H9 (cell line): ENCODE measurements around the gene ASTN2. TPM values are rescaled to one million over a fixed set of nuclear protein-coding genes. Genes with fewer than 3 reads are reported as not detected.

Experiments
- DNase-seq: peaks from one replicate; pipeline ENCODE4 v3.0.0-alpha.2; 2017
- H2AFZ ChIP-seq: one replicate; pipeline ENCODE4 v1.6.1; 2013; ENCODE audit warnings: mild to moderate bottlenecking, low read length, control low read depth, moderate library complexity
- H2AK5ac ChIP-seq: 2 replicates; pipeline ENCODE4 v1.6.1; 2013; ENCODE audit warnings: low read length, control low read depth, mixed read lengths; ENCODE audit not compliant: insufficient read length
- H2BK120ac ChIP-seq: one replicate; pipeline ENCODE4 v1.6.1; 2013; ENCODE audit warnings: low read depth, mild to moderate bottlenecking, low read length, control low read depth, inconsistent platforms; ENCODE audit not compliant: poor library complexity, severe bottlenecking
- H2BK12ac ChIP-seq: 2 replicates; pipeline ENCODE4 v1.6.1; 2013; ENCODE audit warnings: low read length, control low read depth, mixed read lengths, low read depth; ENCODE audit not compliant: insufficient read length
- H2BK15ac ChIP-seq: 2 replicates; pipeline ENCODE4 v1.6.1; 2013; ENCODE audit warnings: low read depth, low read length, control low read depth
- H2BK20ac ChIP-seq: one replicate; pipeline ENCODE4 v1.6.1; 2013; ENCODE audit warnings: low read depth, mild to moderate bottlenecking, low read length, control low read depth, inconsistent platforms; ENCODE audit not compliant: poor library complexity, severe bottlenecking
- H2BK5ac ChIP-seq: 2 replicates; pipeline ENCODE4 v1.6.1; 2013; ENCODE audit warnings: low read length, control low read depth, mixed read lengths; ENCODE audit not compliant: insufficient read length
- H3K14ac ChIP-seq: 2 replicates; pipeline ENCODE4 v1.6.1; 2013; ENCODE audit warnings: low read length, control low read depth; ENCODE audit not compliant: insufficient read depth
- H3K18ac ChIP-seq: 2 replicates; pipeline ENCODE4 v1.6.1; 2013; ENCODE audit warnings: low read depth, mild to moderate bottlenecking, mixed read lengths, low read length, control low read depth; ENCODE audit not compliant: insufficient read length
- H3K23ac ChIP-seq: 2 replicates; pipeline ENCODE4 v1.6.1; 2013; ENCODE audit warnings: low read length, control low read depth, mixed read lengths, low read depth; ENCODE audit not compliant: insufficient read length
- H3K23me2 ChIP-seq: 2 replicates; pipeline ENCODE4 v1.6.1; 2013; ENCODE audit warnings: low read depth, mild to moderate bottlenecking, mixed read lengths, low read length, control low read depth; ENCODE audit not compliant: insufficient read length, poor library complexity, severe bottlenecking
- H3K27ac ChIP-seq: 2 replicates; pipeline ENCODE4 v1.5.1; 2013; ENCODE audit warnings: low read length, control low read depth, mixed read lengths, low read depth; ENCODE audit not compliant: insufficient read length
- H3K27me3 ChIP-seq: 2 replicates; pipeline ENCODE4 v1.6.1; 2013; ENCODE audit warnings: low read length, control low read depth, inconsistent platforms; ENCODE audit not compliant: insufficient read depth
- H3K4ac ChIP-seq: 2 replicates; pipeline ENCODE4 v1.6.1; 2013; ENCODE audit warnings: low read depth, mild to moderate bottlenecking, control low read depth, inconsistent platforms, low read length, moderate library complexity
- H3K4me1 ChIP-seq: 2 replicates; pipeline ENCODE4 v1.6.1; 2013; ENCODE audit warnings: low read length, control low read depth, inconsistent platforms; ENCODE audit not compliant: insufficient read depth
- H3K4me2 ChIP-seq: 2 replicates; pipeline ENCODE4 v1.6.1; 2013; ENCODE audit warnings: low read length, control low read depth, mixed read lengths; ENCODE audit not compliant: insufficient read length, insufficient read depth
- H3K56ac ChIP-seq: 2 replicates; pipeline ENCODE4 v1.6.1; 2013; ENCODE audit warnings: low read depth, mild to moderate bottlenecking, mixed read lengths, low read length, control low read depth; ENCODE audit not compliant: insufficient read length
- H3K79me1 ChIP-seq: 2 replicates; pipeline ENCODE4 v1.6.1; 2013; ENCODE audit warnings: low read depth, mild to moderate bottlenecking, moderate library complexity, low read length, control low read depth, inconsistent platforms; ENCODE audit not compliant: insufficient read depth, poor library complexity, severe bottlenecking
- H3K79me2 ChIP-seq: 2 replicates; pipeline ENCODE4 v1.6.1; 2013; ENCODE audit warnings: low read length, control low read depth, inconsistent platforms; ENCODE audit not compliant: insufficient read depth
- H3K9ac ChIP-seq: 2 replicates; pipeline ENCODE4 v1.6.1; 2013; ENCODE audit warnings: low read length, control low read depth, mixed read lengths; ENCODE audit not compliant: insufficient read length; ENCODE audit errors: extremely low read depth
- H3K9me3 ChIP-seq: one replicate; pipeline ENCODE4 v1.6.1; 2013; ENCODE audit warnings: low read depth, low read length, inconsistent platforms; ENCODE audit not compliant: control insufficient read depth
- H3T11ph ChIP-seq: one replicate; pipeline ENCODE4 v1.6.1; 2013; ENCODE audit warnings: mild to moderate bottlenecking, low read length, control low read depth, inconsistent platforms
- H4K20me1 ChIP-seq: one replicate; pipeline ENCODE4 v1.6.1; 2013; ENCODE audit not compliant: control insufficient read depth, insufficient read length, insufficient read depth
- H4K5ac ChIP-seq: 2 replicates; pipeline ENCODE4 v1.6.1; 2013; ENCODE audit warnings: low read depth, mild to moderate bottlenecking, mixed read lengths, low read length, control low read depth; ENCODE audit not compliant: insufficient read length
- H4K8ac ChIP-seq: replicated peaks from 2 replicates; pipeline ENCODE4 v1.6.1; 2013; ENCODE audit warnings: low read length, control low read depth, mixed read lengths, low read depth; ENCODE audit not compliant: insufficient read length
- H4K91ac ChIP-seq: 2 replicates; pipeline ENCODE4 v1.6.1; 2013; ENCODE audit warnings: low read depth, mild to moderate bottlenecking, moderate library complexity, mixed read lengths, low read length, control low read depth; ENCODE audit not compliant: insufficient read length
- H3K27ac Mint-ChIP-seq, 3 experiments: 2 replicates in 2 of 3; 3 replicates in 1 of 3; pipeline ENCODE4 v1.8.0; 2020 to 2021; ENCODE audit warnings: mixed read lengths in 3 of 3, mild to moderate bottlenecking in 1 of 3, moderate library complexity in 1 of 3
- H3K27me3 Mint-ChIP-seq: 2 replicates; pipeline ENCODE4 v1.8.0; 2021; ENCODE audit warnings: low read depth, mild to moderate bottlenecking, moderate library complexity, mixed read lengths
- H3K36me3 Mint-ChIP-seq, 3 experiments: 2 replicates in 2 of 3; 3 replicates in 1 of 3; pipeline ENCODE4 v1.8.0; 2020 to 2021; ENCODE audit warnings: low read depth in 3 of 3, mixed read lengths in 3 of 3; ENCODE audit not compliant: insufficient read depth in 1 of 3
- H3K4me1 Mint-ChIP-seq, 2 experiments: 2 replicates each; pipeline ENCODE4 v1.8.0; 2020; ENCODE audit warnings: mixed read lengths in 2 of 2
- H3K4me3 Mint-ChIP-seq, 2 experiments: 2 replicates in 1 of 2; 3 replicates in 1 of 2; pipeline ENCODE4 v1.8.0; 2020 to 2021; ENCODE audit warnings: mild to moderate bottlenecking in 2 of 2, mixed read lengths in 2 of 2, moderate library complexity in 1 of 2
- H3K9me3 Mint-ChIP-seq, 2 experiments: 2 replicates in 1 of 2; 3 replicates in 1 of 2; pipeline ENCODE4 v1.8.0; 2020; ENCODE audit warnings: mild to moderate bottlenecking in 2 of 2, mixed read lengths in 2 of 2, moderate library complexity in 1 of 2
- WGBS: extraction: QIAGEN DNeasy Blood & Tissue Kit; methylation state at CpG from one replicate; pipeline ENCODE4 v1.1.7; 2013; ENCODE audit warnings: missing lambda C conversion rate, low lambda C conversion rate, mixed read lengths; ENCODE audit not compliant: insufficient read length; ENCODE audit errors: extremely low coverage; 5-methylcytosine and 5-hydroxymethylcytosine counted together
- total RNA-seq: library from RNA; stranded (reverse); gene quantifications from 2 replicates; pipeline ENCODE4 v1.2.1, GENCODE V29; 2021
- TF ChIP-seq, protein P1 (sequence below): fragments of 200-600 bp; sonication (generic); conservative IDR thresholded peaks from 3 replicates; pipeline ENCODE4 v1.8.0; 2021; ENCODE audit warnings: antibody characterized with exemption, mild to moderate bottlenecking

Gene ASTN2
- total RNA-seq, 1 experiment from 2014 or later: 9.7 TPM

DNA sequence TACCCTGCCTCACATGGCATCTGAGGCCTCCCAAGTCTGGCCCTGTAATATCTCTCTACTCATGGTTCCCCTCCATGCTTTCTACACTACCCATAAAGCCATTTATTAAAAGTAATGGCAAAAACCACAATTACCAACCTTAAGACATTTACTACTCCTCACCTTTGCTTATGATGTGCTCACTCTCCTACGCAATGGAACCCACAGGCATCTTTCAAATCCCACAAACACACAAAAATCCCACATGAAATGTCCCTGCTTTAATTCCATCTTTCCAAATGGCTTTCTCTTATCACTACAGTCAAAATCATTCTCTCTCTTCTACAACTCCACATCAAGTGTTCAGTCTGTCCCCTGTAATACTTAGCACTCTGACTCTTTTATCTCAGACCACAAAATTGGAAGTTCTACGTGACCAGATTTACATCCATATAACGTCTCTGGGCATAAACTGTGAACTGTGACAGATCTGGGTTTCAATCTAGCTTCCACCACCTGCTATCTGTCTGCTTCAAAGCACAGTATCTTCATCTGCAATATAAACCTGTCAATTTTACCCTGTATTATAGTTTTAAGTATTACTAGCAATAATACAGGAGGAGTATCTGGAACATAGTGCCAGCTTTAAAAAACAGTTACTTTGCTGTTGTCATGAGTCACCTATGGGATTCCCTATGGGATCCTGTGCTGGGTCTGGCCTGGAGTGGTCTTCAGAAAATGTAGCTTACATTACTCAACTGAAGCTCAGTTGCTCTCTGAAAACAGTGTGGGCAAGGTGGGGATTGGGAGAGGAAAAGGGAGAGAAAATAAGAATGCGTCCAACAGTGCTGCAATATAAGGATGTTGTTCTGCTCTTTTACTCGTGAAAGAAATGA lies 864.8 kb downstream of the ASTN2 start:
- no peak overlapping the region for H3K56ac ChIP-seq
- TF ChIP-seq, protein P1, sequence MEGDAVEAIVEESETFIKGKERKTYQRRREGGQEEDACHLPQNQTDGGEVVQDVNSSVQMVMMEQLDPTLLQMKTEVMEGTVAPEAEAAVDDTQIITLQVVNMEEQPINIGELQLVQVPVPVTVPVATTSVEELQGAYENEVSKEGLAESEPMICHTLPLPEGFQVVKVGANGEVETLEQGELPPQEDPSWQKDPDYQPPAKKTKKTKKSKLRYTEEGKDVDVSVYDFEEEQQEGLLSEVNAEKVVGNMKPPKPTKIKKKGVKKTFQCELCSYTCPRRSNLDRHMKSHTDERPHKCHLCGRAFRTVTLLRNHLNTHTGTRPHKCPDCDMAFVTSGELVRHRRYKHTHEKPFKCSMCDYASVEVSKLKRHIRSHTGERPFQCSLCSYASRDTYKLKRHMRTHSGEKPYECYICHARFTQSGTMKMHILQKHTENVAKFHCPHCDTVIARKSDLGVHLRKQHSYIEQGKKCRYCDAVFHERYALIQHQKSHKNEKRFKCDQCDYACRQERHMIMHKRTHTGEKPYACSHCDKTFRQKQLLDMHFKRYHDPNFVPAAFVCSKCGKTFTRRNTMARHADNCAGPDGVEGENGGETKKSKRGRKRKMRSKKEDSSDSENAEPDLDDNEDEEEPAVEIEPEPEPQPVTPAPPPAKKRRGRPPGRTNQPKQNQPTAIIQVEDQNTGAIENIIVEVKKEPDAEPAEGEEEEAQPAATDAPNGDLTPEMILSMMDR: no peak
- H3K4me1 Mint-ChIP-seq: peaks cover 3% of the 10 kb centered on the region in 2 experiments; a peak in 2 of 4 replicates
- no peaks in the 10 kb centered on the region for H4K20me1 ChIP-seq
- H3K14ac ChIP-seq: no peak overlapping the region
- no peak for DNase-seq
- H3K4me3 Mint-ChIP-seq: no peak overlapping the region
- 0 out of 2 replicates have a peak, but pooled peaks cover 3% of the 10 kb centered on the region for H3K79me2 ChIP-seq
- H2BK12ac ChIP-seq: no peak overlapping the region
- no peak overlapping the region for H3T11ph ChIP-seq
- H3K36me3 Mint-ChIP-seq: no peaks in the 10 kb centered on the region
- no peak overlapping the region for H3K9ac ChIP-seq
- no peak overlapping the region for H4K8ac ChIP-seq
- H2BK15ac ChIP-seq: no peak overlapping the region
- H3K23ac ChIP-seq: no peak overlapping the region
- H3K27ac Mint-ChIP-seq: no peak overlapping the region; a peak in 1 of 7 replicates
- H3K23me2 ChIP-seq: no peaks in the 10 kb centered on the region
- no peak overlapping the region for H2BK120ac ChIP-seq
- no peak overlapping the region for H3K4me2 ChIP-seq
- H3K18ac ChIP-seq: no peak overlapping the region
- no peaks in the 10 kb centered on the region for H3K9me3 Mint-ChIP-seq
- H3K27me3 ChIP-seq: no peaks in the 10 kb centered on the region
- WGBS: no CpG with 5 or more reads among the region's 5 CpGs
- no peaks in the 10 kb centered on the region for H3K9me3 ChIP-seq
- no peak overlapping the region for H2BK20ac ChIP-seq
- H2AK5ac ChIP-seq: no peak overlapping the region
- no peak overlapping the region for H3K4ac ChIP-seq
- H3K27me3 Mint-ChIP-seq: no peaks in the 10 kb centered on the region
- no peak overlapping the region for H2BK5ac ChIP-seq
- H2AFZ ChIP-seq: no peak overlapping the region
- no peak overlapping the region for H4K5ac ChIP-seq
- 0 out of 2 replicates have a peak, but pooled peaks cover 2% of the 10 kb centered on the region for H3K4me1 ChIP-seq
- H3K79me1 ChIP-seq: no peaks in the 10 kb centered on the region
- H4K91ac ChIP-seq: no peak overlapping the region
- H3K27ac ChIP-seq: no peak overlapping the region
